GM19438 (cell line): ENCODE measurements around the gene PTK7.
"Not testable (repeated sequence)": the region's sequence is repeated elsewhere in the genome, so short reads cannot be mapped to it uniquely, and the experiment has no call there.

Source experiments
- ATAC-seq: cut with Tn5 transposase; IDR thresholded peaks from one replicate; pipeline ENCODE4 v1.9.1; 2021; ENCODE audit warnings: low read depth; ENCODE audit not compliant: unreplicated experiment

The PTK7 gene

GRCh38 chr6:43113431-43114260 lies 37.5 kb downstream of the PTK7 start:
- no peak for ATAC-seq

- ATAC-seq, result no peak
Measured at GRCh38 chr6:43115365-43115764, 39.3 kb downstream of the PTK7 start.

- not testable (repeated sequence) for ATAC-seq
Measured at GRCh38 chr6:43117466-43117865, 41.4 kb downstream of the PTK7 start.

GRCh38 chr6:43119482-43119881 lies 43.4 kb downstream of the PTK7 start:
- ATAC-seq, result no peak

- ATAC-seq, result no peak
Measured at GRCh38 chr6:43120101-43120763, 44.1 kb downstream of the PTK7 start.

- no peak for ATAC-seq
Measured at GRCh38 chr6:43120944-43121913, 45.1 kb downstream of the PTK7 start.

GRCh38 chr6:43122146-43122545 lies 46.0 kb downstream of the PTK7 start:
- no peak for ATAC-seq

- ATAC-seq, result no peak
Measured at GRCh38 chr6:43123461-43124314, 47.6 kb downstream of the PTK7 start.

- no peak for ATAC-seq
Measured at GRCh38 chr6:43124481-43124880, 48.4 kb downstream of the PTK7 start.

GRCh38 chr6:43125119-43125518 lies 49.0 kb downstream of the PTK7 start:
- ATAC-seq, result no peak

GRCh38 chr6:43125555-43125954 lies 49.4 kb downstream of the PTK7 start:
- no peak for ATAC-seq

- no peak for ATAC-seq
Measured at GRCh38 chr6:43127180-43127579, 51.1 kb downstream of the PTK7 start.

- ATAC-seq, result no peak
Measured at GRCh38 chr6:43127877-43128276, 51.8 kb downstream of the PTK7 start.

- ATAC-seq, result no peak
Measured at GRCh38 chr6:43128926-43129325, 52.8 kb downstream of the PTK7 start.

GRCh38 chr6:43129434-43130194 lies 53.5 kb downstream of the PTK7 start:
- ATAC-seq, result no peak

- ATAC-seq, result no peak
Measured at GRCh38 chr6:43130429-43130828, 54.3 kb downstream of the PTK7 start.

- ATAC-seq, result not testable (repeated sequence)
Measured at GRCh38 chr6:43131379-43131778, 55.3 kb downstream of the PTK7 start.

- ATAC-seq, result no peak
Measured at GRCh38 chr6:43138267-43138666, 62.2 kb downstream of the PTK7 start.

GRCh38 chr6:43139973-43140372 lies 63.9 kb downstream of the PTK7 start:
- not testable (repeated sequence) for ATAC-seq
